RWPE2 (cell line): Measurements from ENCODE around the gene SEMA3E.
"Not testable (repeated sequence)": the region's sequence is repeated elsewhere in the genome, so short reads cannot be mapped to it uniquely, and the experiment has no call there.

Experiments
- ATAC-seq: fragments of 200-7000 bp; cut with Tn5 transposase; 3 replicates; pipeline ENCODE4 v1.9.1; 2021; ENCODE audit warnings: low read depth
- DNase-seq: peaks from one replicate; pipeline ENCODE4 v3.0.0-alpha.2; 2020; ENCODE audit warnings: low spot score
- H3K27ac ChIP-seq: fragments of 450-650 bp; 2 replicates; pipeline ENCODE4 v1.5.1; 2017; ENCODE audit warnings: mild to moderate bottlenecking; ENCODE audit not compliant: poor library complexity, severe bottlenecking
- H3K27me3 ChIP-seq: fragments of 250-450 bp; sonication (Bioruptor Pico); 2 replicates; pipeline ENCODE4 v1.5.1; 2021; ENCODE audit warnings: mild to moderate bottlenecking, moderate library complexity; ENCODE audit not compliant: insufficient read depth, poor library complexity, severe bottlenecking
- H3K36me3 ChIP-seq: fragments of 250-450 bp; sonication (Bioruptor Pico); 2 replicates; pipeline ENCODE4 v1.5.1; 2020; ENCODE audit warnings: low read depth, mild to moderate bottlenecking, moderate library complexity
- H3K4me1 ChIP-seq: fragments of 250-450 bp; sonication (Bioruptor Pico); 2 replicates; pipeline ENCODE4 v1.5.1; 2021; ENCODE audit warnings: mild to moderate bottlenecking, moderate library complexity; ENCODE audit not compliant: insufficient read depth, poor library complexity, severe bottlenecking
- H3K4me3 ChIP-seq: fragments of 250-450 bp; sonication (Bioruptor Pico); 2 replicates; pipeline ENCODE4 v1.5.1; 2021; ENCODE audit warnings: mild to moderate bottlenecking, moderate library complexity; ENCODE audit not compliant: severe bottlenecking
- H3K9me3 ChIP-seq: fragments of 250-450 bp; sonication (Bioruptor Pico); 2 replicates; pipeline ENCODE4 v1.5.1; 2021; ENCODE audit warnings: mild to moderate bottlenecking, moderate library complexity; ENCODE audit not compliant: severe bottlenecking
- TF ChIP-seq, protein P1 (sequence below): fragments of 450-650 bp; IDR thresholded peaks from one replicate; pipeline ENCODE4 v1.5.1; 2017; ENCODE audit warnings: mild to moderate bottlenecking, moderate library complexity; ENCODE audit not compliant: poor library complexity, severe bottlenecking

SEMA3E gene

DNA sequence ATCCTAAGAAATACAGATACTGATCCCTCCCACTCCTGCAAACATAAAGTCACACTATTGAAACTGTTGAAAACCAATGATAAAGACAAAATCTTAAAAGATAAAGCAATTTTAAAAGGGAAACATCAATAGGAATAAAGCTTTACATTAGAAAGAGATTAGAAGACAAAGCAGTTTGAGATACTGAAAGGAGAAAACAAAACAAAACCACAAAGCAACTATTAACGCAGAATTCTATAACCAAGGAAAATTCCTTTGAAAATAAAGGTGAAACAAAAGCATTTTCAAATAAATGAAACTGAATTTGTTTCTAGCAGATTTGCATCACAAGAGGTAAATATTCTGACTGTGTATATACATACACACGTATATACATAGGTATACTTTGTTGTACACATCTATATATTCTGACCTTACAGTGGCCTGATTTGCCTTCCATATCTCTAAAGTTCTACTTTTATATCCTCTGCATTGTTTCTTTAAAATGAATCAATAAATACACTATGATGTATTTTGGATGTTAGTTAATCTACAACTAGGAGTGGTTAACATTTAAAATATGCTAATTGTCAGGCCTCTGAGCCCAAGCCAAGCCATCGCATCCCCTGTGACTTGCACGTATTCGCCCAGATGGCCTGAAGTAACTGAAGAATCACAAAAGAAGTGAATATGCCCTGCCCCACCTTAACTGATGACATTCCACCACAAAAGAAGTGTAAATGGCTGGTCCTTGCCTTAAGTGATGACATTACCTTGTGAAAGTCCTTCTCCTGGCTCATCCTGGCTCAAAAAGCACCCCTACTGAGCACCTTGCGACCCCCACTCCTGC, 189.6 kb downstream of the SEMA3E start:
- H3K4me1 ChIP-seq, H3K27me3 ChIP-seq, ATAC-seq, H3K36me3 ChIP-seq, H3K27ac ChIP-seq, H3K9me3 ChIP-seq, DNase-seq, H3K4me3 ChIP-seq: not testable (repeated sequence)

DNA sequence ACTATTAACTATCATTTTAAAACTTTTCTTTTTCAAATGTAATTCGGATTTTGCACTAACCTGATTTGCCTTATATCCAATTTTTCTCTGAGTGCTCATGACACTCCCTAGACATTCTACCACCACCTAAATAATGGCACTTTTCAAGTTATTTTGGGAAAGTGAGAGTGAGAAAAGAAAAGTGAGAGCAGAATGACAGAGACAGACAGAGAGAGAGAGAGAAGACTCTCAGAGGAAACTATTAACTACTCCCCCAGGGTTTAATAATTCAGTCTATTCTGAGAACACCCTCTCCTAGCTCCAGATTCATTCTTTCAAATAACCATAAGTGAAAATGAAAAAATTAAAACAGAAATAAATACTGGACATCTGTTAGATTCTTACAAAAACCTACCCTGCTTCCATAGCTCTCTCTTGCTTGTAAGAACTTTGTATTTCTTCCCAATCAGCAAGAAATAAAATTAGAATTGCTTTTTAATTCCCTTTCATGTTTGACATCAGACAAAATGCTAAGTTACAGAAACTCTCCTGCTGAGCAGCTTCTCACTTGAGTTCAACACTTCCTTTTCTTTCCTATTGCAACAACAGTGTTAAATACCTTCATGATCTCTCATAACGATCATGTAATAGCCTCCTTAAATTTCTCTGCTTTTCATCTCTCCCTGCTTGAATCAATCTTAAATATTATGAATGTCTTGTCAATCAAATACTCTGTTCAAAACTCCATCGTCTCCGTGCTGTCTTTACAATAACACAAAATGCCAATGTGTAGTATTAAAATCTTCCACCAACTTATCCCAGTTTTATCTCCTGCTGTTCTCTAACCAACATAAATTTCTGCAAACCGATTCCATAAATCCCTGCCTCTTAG, 191.7 kb downstream of the SEMA3E start:
- Histone ChIP-seq H3K27me3 (no peaks in the 10 kb centered on the region), H3K36me3 (no peaks in the 10 kb centered on the region), H3K27ac (no peak overlapping the region), H3K4me1 (no peaks in the 10 kb centered on the region), H3K9me3 (no peaks in the 10 kb centered on the region), H3K4me3 (no peak overlapping the region)
- DNase-seq (no peak), ATAC-seq (no peak)
- TF ChIP-seq, protein P1, sequence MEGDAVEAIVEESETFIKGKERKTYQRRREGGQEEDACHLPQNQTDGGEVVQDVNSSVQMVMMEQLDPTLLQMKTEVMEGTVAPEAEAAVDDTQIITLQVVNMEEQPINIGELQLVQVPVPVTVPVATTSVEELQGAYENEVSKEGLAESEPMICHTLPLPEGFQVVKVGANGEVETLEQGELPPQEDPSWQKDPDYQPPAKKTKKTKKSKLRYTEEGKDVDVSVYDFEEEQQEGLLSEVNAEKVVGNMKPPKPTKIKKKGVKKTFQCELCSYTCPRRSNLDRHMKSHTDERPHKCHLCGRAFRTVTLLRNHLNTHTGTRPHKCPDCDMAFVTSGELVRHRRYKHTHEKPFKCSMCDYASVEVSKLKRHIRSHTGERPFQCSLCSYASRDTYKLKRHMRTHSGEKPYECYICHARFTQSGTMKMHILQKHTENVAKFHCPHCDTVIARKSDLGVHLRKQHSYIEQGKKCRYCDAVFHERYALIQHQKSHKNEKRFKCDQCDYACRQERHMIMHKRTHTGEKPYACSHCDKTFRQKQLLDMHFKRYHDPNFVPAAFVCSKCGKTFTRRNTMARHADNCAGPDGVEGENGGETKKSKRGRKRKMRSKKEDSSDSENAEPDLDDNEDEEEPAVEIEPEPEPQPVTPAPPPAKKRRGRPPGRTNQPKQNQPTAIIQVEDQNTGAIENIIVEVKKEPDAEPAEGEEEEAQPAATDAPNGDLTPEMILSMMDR: no peak

DNA sequence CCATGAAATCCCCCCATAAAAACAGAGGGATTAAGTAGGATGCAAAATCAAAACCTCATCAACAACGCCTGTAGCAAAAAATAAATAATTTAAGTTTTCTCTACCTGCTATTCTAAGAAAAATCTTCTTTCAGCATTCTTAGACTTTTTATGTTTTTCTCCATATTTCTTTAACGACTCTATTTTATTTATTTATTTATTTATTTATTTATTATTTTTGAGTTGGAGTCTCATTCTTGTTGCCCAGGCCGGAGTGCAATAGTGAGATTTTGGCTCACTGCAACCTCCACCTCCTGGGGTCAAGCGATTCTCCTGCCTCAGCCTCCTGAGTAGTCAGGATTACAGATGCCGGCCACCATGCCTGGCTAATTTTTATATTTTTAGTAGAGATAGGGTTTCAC, 192.5 kb downstream of the SEMA3E start:
- DNase-seq: no peak
- TF ChIP-seq, protein P1: no peak
- no peak overlapping the region for H3K4me3 ChIP-seq
- no peaks in the 10 kb centered on the region for H3K9me3 ChIP-seq
- no peaks in the 10 kb centered on the region for H3K4me1 ChIP-seq
- H3K27ac ChIP-seq: no peak overlapping the region
- no peaks in the 10 kb centered on the region for H3K27me3 ChIP-seq
- ATAC-seq: no peak
- H3K36me3 ChIP-seq: no peaks in the 10 kb centered on the region

DNA sequence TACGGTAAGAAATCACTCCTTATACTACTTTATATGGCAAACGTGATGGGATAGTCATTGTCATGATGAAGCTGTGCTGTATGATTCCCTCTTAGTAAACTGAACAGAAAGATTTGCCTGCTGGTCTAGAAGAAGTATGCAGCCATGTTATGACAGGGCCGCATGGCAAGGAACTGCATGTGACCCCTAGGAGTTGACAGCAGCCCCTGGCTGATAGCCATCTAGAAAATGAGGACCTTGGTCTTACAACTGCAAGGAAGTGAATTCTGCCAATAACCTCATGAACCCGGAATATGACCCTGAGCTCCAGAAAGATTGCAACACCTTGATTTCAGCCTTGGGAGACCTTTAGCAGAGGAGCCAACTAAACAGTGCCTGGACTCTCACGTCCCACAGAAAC, 193.3 kb downstream of the SEMA3E start:
- no peak for DNase-seq
- no peaks in the 10 kb centered on the region for H3K4me1 ChIP-seq

DNA sequence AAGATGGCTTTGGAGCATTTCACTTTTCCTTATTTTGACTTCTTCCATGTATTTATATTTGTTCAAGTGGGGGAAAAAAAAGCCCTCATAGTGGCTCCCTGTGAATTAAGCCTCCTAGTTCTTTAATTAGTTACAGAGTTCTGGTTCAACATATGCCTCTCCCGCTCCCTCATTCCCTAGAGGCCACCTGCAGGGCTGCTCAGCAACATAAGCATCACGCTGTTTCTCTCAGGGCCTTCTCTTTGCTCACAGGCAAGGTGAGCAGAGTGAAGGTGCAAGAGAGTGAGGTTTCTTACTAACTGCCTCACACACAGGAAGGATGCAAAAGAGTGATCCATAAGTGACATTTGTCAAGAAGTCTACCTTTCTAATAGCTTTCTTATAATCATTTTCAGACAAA, 196.7 kb downstream of the SEMA3E start:
- ATAC-seq (no peak), DNase-seq (no peak)
- Histone ChIP-seq H3K4me1 (no peaks in the 10 kb centered on the region), H3K4me3 (no peak overlapping the region), H3K36me3 (no peaks in the 10 kb centered on the region), H3K27ac (no peak overlapping the region), H3K9me3 (no peaks in the 10 kb centered on the region), H3K27me3 (no peaks in the 10 kb centered on the region)
- TF ChIP-seq, protein P1: no peak

More for the DNA sequence above, 193.3 kb downstream of the SEMA3E start:
- no peak for ATAC-seq
- no peak overlapping the region for H3K4me3 ChIP-seq
- no peaks in the 10 kb centered on the region for H3K27me3 ChIP-seq
- no peaks in the 10 kb centered on the region for H3K9me3 ChIP-seq
- H3K36me3 ChIP-seq: no peaks in the 10 kb centered on the region
- TF ChIP-seq, protein P1: no peak
- H3K27ac ChIP-seq: no peak overlapping the region
